Cardiac muscle cell (in vitro differentiated cells and primary cell): Measurements from ENCODE around the gene SIGLEC5. TPM values are rescaled to one million over a fixed set of nuclear protein-coding genes. Genes with fewer than 3 reads are reported as not detected.

ENCODE experiments used
- DNase-seq, 2 donors: peaks; one replicate each; pipeline versions ENCODE4 v3.0.0 to v3.0.0-alpha.2; 2010 to 2017; ENCODE audit warnings: low read depth in 1 of 2, low spot score in 1 of 2
- H3K27ac ChIP-seq: fragments of 200-600 bp; sonication (generic); 2 replicates; pipeline ENCODE4 v1.5.1; 2016
- H3K27me3 ChIP-seq: fragments of 200-600 bp; sonication (generic); 2 replicates; pipeline ENCODE4 v1.6.0; 2016; ENCODE audit warnings: control low read depth
- H3K36me3 ChIP-seq: fragments of 200-600 bp; sonication (generic); 2 replicates; pipeline ENCODE4 v1.5.1; 2016; ENCODE audit warnings: control low read depth
- H3K4me1 ChIP-seq: fragments of 200-600 bp; sonication (generic); 2 replicates; pipeline ENCODE4 v1.8.1; 2017; ENCODE audit warnings: low read depth, mild to moderate bottlenecking, mixed run types
- H3K4me3 ChIP-seq: fragments of 200-600 bp; sonication (generic); 2 replicates; pipeline ENCODE4 v1.5.1; 2016; ENCODE audit warnings: mild to moderate bottlenecking
- H3K9me3 ChIP-seq: fragments of 200-600 bp; sonication (generic); 2 replicates; pipeline ENCODE4 v1.5.1; 2017; ENCODE audit warnings: low read depth, mild to moderate bottlenecking, control low read depth
- polyA plus RNA-seq: library from polyadenylated mRNA; unstranded; fragments of >200 nt; fragmentation: Nextera tagmentation; extraction: Ambion mirVana; gene quantifications from 2 replicates; pipeline ENCODE4 v1.2.1, GENCODE V29; 2016
- total RNA-seq: library from RNA; depleted of rRNA; stranded (reverse); fragments of >200 nt; gene quantifications from 2 replicates; pipeline ENCODE4 v1.2.3, GENCODE V29; 2016
- TF ChIP-seq, protein P1 (sequence below): IDR thresholded peaks from 2 replicates; pipeline ENCODE4 v1.5.1; 2012; ENCODE audit warnings: low read depth, mild to moderate bottlenecking, low read length

Gene SIGLEC5
- total and polyA plus RNA-seq, 2 experiments from 2014 or later = not detected

DNA sequence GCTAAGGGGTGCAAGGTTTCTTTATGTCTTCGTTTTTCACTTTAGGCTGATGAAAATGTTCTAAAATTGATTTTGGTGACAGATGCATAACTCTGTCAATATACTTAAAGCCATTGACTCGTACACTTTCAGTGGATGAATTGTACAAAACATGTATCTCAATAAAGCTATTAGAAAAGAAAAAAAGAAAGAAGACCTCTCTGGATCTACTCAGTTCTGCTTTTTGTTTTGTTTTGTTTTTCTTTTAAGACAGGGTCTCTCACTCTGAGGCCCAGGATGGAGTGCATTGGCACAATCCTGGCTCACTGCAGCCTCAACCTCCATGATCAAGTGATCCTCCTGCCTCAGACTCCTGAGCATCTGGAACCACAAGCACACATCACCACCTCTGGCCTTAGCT is 3.5 kb downstream of the SIGLEC5 start:
- H3K36me3 ChIP-seq = no peaks in the 10 kb centered on the region
- TF ChIP-seq, protein P1, sequence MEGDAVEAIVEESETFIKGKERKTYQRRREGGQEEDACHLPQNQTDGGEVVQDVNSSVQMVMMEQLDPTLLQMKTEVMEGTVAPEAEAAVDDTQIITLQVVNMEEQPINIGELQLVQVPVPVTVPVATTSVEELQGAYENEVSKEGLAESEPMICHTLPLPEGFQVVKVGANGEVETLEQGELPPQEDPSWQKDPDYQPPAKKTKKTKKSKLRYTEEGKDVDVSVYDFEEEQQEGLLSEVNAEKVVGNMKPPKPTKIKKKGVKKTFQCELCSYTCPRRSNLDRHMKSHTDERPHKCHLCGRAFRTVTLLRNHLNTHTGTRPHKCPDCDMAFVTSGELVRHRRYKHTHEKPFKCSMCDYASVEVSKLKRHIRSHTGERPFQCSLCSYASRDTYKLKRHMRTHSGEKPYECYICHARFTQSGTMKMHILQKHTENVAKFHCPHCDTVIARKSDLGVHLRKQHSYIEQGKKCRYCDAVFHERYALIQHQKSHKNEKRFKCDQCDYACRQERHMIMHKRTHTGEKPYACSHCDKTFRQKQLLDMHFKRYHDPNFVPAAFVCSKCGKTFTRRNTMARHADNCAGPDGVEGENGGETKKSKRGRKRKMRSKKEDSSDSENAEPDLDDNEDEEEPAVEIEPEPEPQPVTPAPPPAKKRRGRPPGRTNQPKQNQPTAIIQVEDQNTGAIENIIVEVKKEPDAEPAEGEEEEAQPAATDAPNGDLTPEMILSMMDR = no peak
- H3K4me1 ChIP-seq = no peaks in the 10 kb centered on the region
- H3K27me3 ChIP-seq = no peaks in the 10 kb centered on the region
- no peaks in the 10 kb centered on the region for H3K9me3 ChIP-seq
- no peak for DNase-seq
- H3K4me3 ChIP-seq = no peak overlapping the region
- no peak overlapping the region for H3K27ac ChIP-seq

DNA sequence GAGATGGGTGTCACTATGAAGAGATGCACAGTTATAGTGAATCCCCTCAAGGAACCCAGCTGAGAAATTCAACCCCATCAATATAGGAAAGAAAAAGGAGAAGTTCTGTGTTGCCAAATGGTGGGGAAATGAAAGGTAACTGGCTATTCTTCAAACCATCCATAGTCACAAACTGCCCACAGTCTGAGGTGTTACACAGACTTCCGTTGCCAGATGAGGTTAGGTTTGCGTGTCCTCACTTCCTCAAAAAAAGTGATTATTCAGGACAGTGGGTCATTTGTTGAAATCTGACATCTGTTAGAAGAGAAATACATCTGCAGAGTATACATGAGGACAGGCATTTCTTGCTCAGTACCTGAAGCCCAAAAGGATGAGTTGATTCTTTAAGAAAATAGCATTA is 9.0 kb downstream of the SIGLEC5 start:
- TF ChIP-seq, protein P1 = no peak
- no peaks in the 10 kb centered on the region for H3K36me3 ChIP-seq
- no peak for DNase-seq
- no peaks in the 10 kb centered on the region for H3K27me3 ChIP-seq
- H3K27ac ChIP-seq = no peak overlapping the region
- no peaks in the 10 kb centered on the region for H3K9me3 ChIP-seq
- H3K4me1 ChIP-seq = no peaks in the 10 kb centered on the region
- no peak overlapping the region for H3K4me3 ChIP-seq

DNA sequence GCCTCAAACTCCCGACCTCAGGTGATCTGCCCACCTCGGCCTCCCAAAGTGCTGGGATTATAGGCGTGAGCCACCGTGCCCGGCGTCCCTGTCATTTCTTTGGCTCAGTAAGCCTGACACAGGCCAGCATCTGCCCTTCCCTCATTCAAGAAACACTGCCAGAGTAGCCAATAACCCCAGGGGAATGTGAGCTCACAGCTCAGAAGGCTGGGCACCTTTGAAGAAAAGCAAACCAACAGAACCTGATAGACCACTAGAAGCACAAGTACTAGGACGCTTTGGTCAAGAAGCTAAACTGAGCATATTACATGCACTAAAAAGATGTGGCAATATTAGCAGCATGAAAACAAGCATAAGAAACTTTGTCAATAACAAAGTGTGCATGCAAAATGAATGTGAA is 14.2 kb downstream of the SIGLEC5 start:
- no peaks in the 10 kb centered on the region for H3K27me3 ChIP-seq
- no peak overlapping the region for H3K4me3 ChIP-seq
- DNase-seq = no peak
- no peaks in the 10 kb centered on the region for H3K36me3 ChIP-seq
- no peaks in the 10 kb centered on the region for H3K4me1 ChIP-seq
- no peak overlapping the region for H3K27ac ChIP-seq
- no peaks in the 10 kb centered on the region for H3K9me3 ChIP-seq
- TF ChIP-seq, protein P1 = no peak

DNA sequence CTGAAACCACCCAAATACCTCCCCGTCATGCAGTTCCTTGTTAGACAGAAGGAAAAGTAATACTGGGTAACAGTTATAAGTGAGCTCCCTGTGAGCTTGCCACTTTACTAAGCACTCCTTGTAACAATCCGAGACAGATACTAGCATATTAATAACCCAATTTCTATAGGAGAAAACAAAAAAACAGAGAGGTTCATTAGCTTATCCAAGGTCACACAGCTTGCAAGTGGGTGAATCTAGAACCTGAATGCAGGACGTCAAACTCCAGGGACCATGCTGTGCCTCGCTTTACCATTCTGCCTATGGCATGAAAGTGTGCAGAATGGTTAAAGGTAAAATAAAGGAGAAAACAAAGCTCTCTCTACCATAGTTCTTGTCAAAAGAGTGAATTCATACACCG is 15.4 kb downstream of the SIGLEC5 start:
- H3K4me3 ChIP-seq = no peak overlapping the region
- DNase-seq = no peak
- H3K27ac ChIP-seq = no peak overlapping the region
- H3K36me3 ChIP-seq = no peaks in the 10 kb centered on the region
- TF ChIP-seq, protein P1 = no peak
- H3K9me3 ChIP-seq = no peaks in the 10 kb centered on the region
- H3K4me1 ChIP-seq = no peaks in the 10 kb centered on the region
- H3K27me3 ChIP-seq = no peaks in the 10 kb centered on the region

DNA sequence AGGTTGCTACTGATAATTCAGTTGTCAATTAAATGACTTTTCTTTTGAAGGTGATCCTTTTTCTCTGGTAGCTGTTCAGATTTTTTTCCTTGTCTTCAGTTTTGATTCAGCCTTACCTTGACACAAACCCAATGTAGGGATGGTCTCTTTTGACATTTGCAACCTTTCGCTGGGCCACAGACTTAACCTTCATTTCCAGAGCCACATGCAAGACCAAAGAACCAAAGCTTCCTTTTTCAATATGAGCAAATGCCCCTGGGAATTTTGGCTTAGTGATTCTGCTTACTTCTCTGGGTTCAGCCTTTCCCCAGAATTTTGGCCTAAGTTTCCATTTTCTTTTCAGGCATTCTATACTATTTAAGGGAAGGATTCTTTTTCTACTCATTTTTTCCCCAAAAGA is 19.6 kb downstream of the SIGLEC5 start:
- Histone ChIP-seq H3K36me3 (no peaks in the 10 kb centered on the region), H3K4me1 (no peaks in the 10 kb centered on the region), H3K27me3 (no peaks in the 10 kb centered on the region), H3K9me3 (no peaks in the 10 kb centered on the region), H3K4me3 (no peak overlapping the region), H3K27ac (no peak overlapping the region)
- TF ChIP-seq, protein P1 = no peak
- DNase-seq = no peak
